Vagina (tissue), 2 donors: ENCODE data around the gene HYAL1. TPM values are rescaled to one million over a fixed set of nuclear protein-coding genes. Genes with fewer than 3 reads are reported as not detected.

ENCODE experiments used
- DNase-seq, 2 donors: peaks; one replicate each; pipeline ENCODE4 v3.0.0-alpha.2; 2017; ENCODE audit errors: extremely low spot score in 2 of 2
- H3K27ac ChIP-seq: fragments of 200-600 bp; sonication (generic); one replicate; pipeline ENCODE4 v1.5.1; 2019
- H3K27me3 ChIP-seq: fragments of 200-600 bp; sonication (generic); one replicate; pipeline ENCODE4 v1.5.1; 2019
- H3K36me3 ChIP-seq, 2 donors: fragments of 200-600 bp; sonication (generic); one replicate each; pipeline ENCODE4 v1.5.1; 2017 to 2019
- H3K4me1 ChIP-seq: fragments of 200-600 bp; sonication (generic); one replicate; pipeline ENCODE4 v1.5.1; 2019
- H3K4me3 ChIP-seq, 2 donors: fragments of 200-600 bp; sonication (generic); 1 replicate in 1 of 2; 2 replicates in 1 of 2; pipeline ENCODE4 v1.5.1; 2016 to 2019
- H3K9me3 ChIP-seq: fragments of 200-600 bp; sonication (generic); one replicate; pipeline ENCODE4 v1.5.1; 2019
- CTCF ChIP-seq, 3 experiments: fragments of 450-650 bp in 2 of 3; fragments of 200-600 bp in 1 of 3; sonication (generic) in 1 of 3; IDR thresholded peaks; one replicate each; pipeline ENCODE4 v1.5.1; 2017 to 2019; ENCODE audit warnings: antibody characterized with exemption in 3 of 3, mild to moderate bottlenecking in 2 of 3, moderate library complexity in 2 of 3
- POLR2A ChIP-seq, 2 donors: fragments of 450-650 bp; IDR thresholded peaks; one replicate each; pipeline ENCODE4 v1.6.1; 2017; ENCODE audit warnings: antibody characterized with exemption in 2 of 2, mild to moderate bottlenecking in 2 of 2, moderate library complexity in 2 of 2
- POLR2AphosphoS5 ChIP-seq, 2 donors: sonication (generic); formaldehyde crosslinking; IDR thresholded peaks; one replicate each; pipeline ENCODE4 v1.9.0; 2017; ENCODE audit warnings: antibody characterized with exemption in 2 of 2, mild to moderate bottlenecking in 2 of 2, low read depth in 1 of 2; ENCODE audit not compliant: insufficient read depth in 1 of 2
- intact Hi-C: fragments of 100-400 bp; cut with DNase I; formaldehyde crosslinking; loops from one replicate; pipeline ENCODE4 v1.15.1; 2023
- total RNA-seq: library from RNA; depleted of rRNA; stranded (reverse); fragments of >200 nt; gene quantifications from one replicate; pipeline ENCODE4 v1.2.3, GENCODE V29; 2016

Gene HYAL1
- total RNA-seq, 1 donor from 2014 or later = 17.7 TPM

GRCh38 chr3:50278123-50278879, 25.1 kb downstream of the HYAL1 start:
- H3K36me3 ChIP-seq = no peaks in the 10 kb centered on the region
- TF ChIP-seq CTCF (IDR thresholded peaks at IDR 0.05) = no peak
- no peak for TF ChIP-seq POLR2AphosphoS5 (IDR thresholded peaks at IDR 0.05; ENCODE audit: insufficient read depth in 1 of 2, low read depth in 1 of 2)
- no peak for TF ChIP-seq POLR2A (IDR thresholded peaks at IDR 0.05)
- DNase-seq = no peak
- H3K4me1 ChIP-seq = peaks cover 15% of the 10 kb centered on the region
- H3K4me3 ChIP-seq = no peak overlapping the region
- H3K9me3 ChIP-seq = no peaks in the 10 kb centered on the region
- no peak overlapping the region for H3K27ac ChIP-seq
- no peaks in the 10 kb centered on the region for H3K27me3 ChIP-seq
- intact Hi-C loops = loop anchor here (10.0 kb wide), 1 partner anchor 154 kb away; no protein-coding TSS in a partner anchor

- no peak overlapping the region for H3K27ac ChIP-seq
- peaks cover 30% of the 10 kb centered on the region for H3K4me1 ChIP-seq
- H3K4me3 ChIP-seq = no peak overlapping the region
- no peak for TF ChIP-seq CTCF (IDR thresholded peaks at IDR 0.05)
- TF ChIP-seq POLR2A (IDR thresholded peaks at IDR 0.05) = no peak
- no peak for TF ChIP-seq POLR2AphosphoS5 (IDR thresholded peaks at IDR 0.05; ENCODE audit: insufficient read depth in 1 of 2, low read depth in 1 of 2)
- DNase-seq = no peak
- intact Hi-C loops = loop anchor here (10.0 kb wide), 1 partner anchor 152 kb away; no protein-coding TSS in a partner anchor
- H3K27me3 ChIP-seq = no peaks in the 10 kb centered on the region
- no peaks in the 10 kb centered on the region for H3K36me3 ChIP-seq
- no peaks in the 10 kb centered on the region for H3K9me3 ChIP-seq
Measured at GRCh38 chr3:50276762-50277101, 26.6 kb downstream of the HYAL1 start.

- intact Hi-C loops = loop anchor here (10.0 kb wide), 1 partner anchor 151 kb away; no protein-coding TSS in a partner anchor
- H3K4me1 ChIP-seq = peaks cover 35% of the 10 kb centered on the region
Measured at GRCh38 chr3:50275996-50276761, 27.2 kb downstream of the HYAL1 start.

GRCh38 chr3:50275141-50275995, 28.0 kb downstream of the HYAL1 start:
- Histone ChIP-seq H3K27ac (no peak overlapping the region), H3K9me3 (no peaks in the 10 kb centered on the region), H3K27me3 (no peaks in the 10 kb centered on the region), H3K4me3 (no peak overlapping the region), H3K36me3 (no peaks in the 10 kb centered on the region), H3K4me1 (peaks cover 43% of the 10 kb centered on the region)
- DNase-seq = no peak
- no peak for TF ChIP-seq POLR2A (IDR thresholded peaks at IDR 0.05)
- TF ChIP-seq CTCF (IDR thresholded peaks at IDR 0.05) = no peak
- no peak for TF ChIP-seq POLR2AphosphoS5 (IDR thresholded peaks at IDR 0.05; ENCODE audit: insufficient read depth in 1 of 2, low read depth in 1 of 2)
- intact Hi-C loops = loop anchor here (10.0 kb wide), 1 partner anchor 151 kb away; no protein-coding TSS in a partner anchor

More at GRCh38 chr3:50275996-50276761, 27.2 kb downstream of the HYAL1 start:
- no peaks in the 10 kb centered on the region for H3K36me3 ChIP-seq
- TF ChIP-seq POLR2AphosphoS5 (IDR thresholded peaks at IDR 0.05; ENCODE audit: insufficient read depth in 1 of 2, low read depth in 1 of 2) (no peak), POLR2A (IDR thresholded peaks at IDR 0.05) (no peak), CTCF (IDR thresholded peaks at IDR 0.05) (no peak)
- DNase-seq = no peak
- H3K27ac ChIP-seq = no peak overlapping the region
- H3K27me3 ChIP-seq = no peaks in the 10 kb centered on the region
- H3K4me3 ChIP-seq = no peak overlapping the region
- H3K9me3 ChIP-seq = no peaks in the 10 kb centered on the region
